GM18909 (cell line): Measurements from ENCODE around the gene SLC41A3.
A peak's percentile ranks its signal among the peaks of the same experiment; 100 is the strongest.
"Not testable (repeated sequence)": the region's sequence is repeated elsewhere in the genome, so short reads cannot be mapped to it uniquely, and the experiment has no call there.

Source experiments
- ATAC-seq: cut with Tn5 transposase; IDR thresholded peaks from one replicate; pipeline ENCODE4 v1.9.1; 2021; ENCODE audit warnings: mild to moderate bottlenecking; ENCODE audit not compliant: unreplicated experiment, poor library complexity

Gene SLC41A3

GRCh38 chr3:126056681-126057500 is 27.0 kb downstream of the SLC41A3 start:
- ATAC-seq, result no peak

GRCh38 chr3:126056088-126056487 is 27.8 kb downstream of the SLC41A3 start:
- ATAC-seq, result no peak

DNA sequence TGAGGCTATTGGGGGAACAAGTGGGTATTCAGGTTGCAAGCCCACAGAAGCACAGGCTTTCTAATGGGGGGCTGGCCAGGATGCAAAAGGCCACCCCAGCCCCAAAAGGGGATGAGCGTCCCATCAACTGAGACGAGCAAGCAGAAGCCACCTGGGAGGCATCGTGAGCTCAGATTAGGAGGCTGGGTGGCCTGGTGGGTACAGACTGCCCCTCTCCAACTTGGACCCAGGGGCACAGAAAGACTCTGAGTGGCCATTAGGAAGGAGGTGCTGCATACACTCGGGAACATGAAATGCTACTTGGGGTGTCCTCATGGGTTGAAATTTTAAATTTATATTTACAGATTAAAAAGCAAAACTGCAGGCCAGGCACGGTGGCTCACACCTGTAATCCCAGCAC is 29.1 kb downstream of the SLC41A3 start:
- no peak for ATAC-seq

GRCh38 chr3:126053949-126054569 is 29.9 kb downstream of the SLC41A3 start:
- no peak for ATAC-seq

DNA sequence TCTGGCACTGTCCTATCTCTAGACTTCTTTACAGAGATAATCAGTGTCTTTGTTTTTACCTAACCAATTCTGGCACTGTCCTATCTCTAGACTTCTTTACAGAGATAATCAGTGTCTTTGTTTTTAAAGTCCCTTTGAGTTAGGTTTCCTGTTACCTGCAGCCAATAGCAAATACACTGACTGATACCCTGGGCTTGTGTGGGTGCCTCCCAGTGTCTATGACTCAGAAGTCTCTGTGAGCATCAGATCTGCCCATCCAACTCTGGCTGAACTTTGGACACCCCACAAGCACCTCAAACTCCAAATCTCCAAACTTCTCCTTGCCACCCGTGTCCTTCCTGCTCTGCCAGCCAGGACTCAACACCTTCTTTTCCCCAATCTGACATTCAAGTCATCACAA is 30.4 kb downstream of the SLC41A3 start:
- no peak for ATAC-seq

DNA sequence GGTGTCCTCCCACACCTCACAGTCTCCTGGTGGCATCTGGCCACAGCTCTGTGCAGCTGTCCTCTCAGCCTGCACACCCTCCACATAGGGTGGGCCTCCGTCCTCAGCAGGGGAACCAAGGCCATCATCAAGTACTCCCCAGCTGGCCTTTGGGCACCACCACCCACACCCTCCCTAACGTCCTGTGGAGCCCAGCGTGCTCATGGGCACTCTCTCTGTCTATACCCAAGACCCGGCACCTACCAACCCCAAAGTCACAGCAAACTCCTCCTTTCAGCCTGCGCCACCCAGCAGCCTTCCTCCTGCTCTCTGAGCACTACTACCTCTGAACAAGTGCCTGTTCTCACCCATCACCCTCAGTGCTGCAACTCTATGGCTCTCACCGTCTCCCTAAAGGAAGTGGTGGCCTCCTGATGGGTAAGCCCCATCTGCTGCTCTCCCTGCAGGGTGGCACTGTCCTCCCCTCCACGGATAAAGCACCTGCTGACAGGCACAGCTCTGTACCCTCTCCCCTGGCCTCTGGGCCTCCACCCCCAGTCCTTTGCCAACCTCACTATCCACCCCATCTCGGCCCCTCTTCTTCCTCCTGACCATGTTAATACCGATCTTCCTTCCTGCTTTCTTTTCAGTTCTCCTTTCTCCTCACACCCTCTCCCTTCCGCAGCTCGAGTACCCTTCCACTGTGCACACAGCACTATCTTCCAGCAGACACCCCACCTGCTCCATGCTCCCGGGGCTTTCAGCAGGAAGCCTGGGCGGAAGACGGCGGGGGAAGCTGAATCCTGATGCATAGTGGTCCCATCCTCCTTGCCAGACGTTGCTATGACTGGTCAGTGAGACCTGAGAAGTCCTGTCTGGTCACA is 31.5 kb downstream of the SLC41A3 start:
- peak; percentile 48 for ATAC-seq

- no peak for ATAC-seq
Observed at GRCh38 chr3:126051741-126052140, 32.2 kb downstream of the SLC41A3 start.

- ATAC-seq, result no peak
Observed at GRCh38 chr3:126051234-126051633, 32.7 kb downstream of the SLC41A3 start.

- no peak for ATAC-seq
Observed at GRCh38 chr3:126050626-126051025, 33.3 kb downstream of the SLC41A3 start.

DNA sequence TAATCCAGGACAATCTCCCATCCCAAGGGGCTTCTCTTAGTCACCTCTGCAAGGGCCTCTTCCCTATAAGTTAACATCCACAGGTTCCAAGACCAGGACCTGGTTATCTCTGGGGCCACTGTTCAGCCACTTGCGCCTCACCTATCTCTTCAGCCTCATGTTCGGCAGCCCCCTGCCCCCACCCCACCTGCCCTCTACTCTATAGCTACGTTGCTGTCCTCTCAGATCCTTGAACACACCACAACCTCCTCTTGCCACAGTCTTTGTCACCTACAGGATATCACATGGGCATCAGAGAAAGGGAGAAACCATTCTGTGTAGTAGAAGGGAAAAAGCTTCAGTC is 33.9 kb downstream of the SLC41A3 start:
- ATAC-seq, result no peak

DNA sequence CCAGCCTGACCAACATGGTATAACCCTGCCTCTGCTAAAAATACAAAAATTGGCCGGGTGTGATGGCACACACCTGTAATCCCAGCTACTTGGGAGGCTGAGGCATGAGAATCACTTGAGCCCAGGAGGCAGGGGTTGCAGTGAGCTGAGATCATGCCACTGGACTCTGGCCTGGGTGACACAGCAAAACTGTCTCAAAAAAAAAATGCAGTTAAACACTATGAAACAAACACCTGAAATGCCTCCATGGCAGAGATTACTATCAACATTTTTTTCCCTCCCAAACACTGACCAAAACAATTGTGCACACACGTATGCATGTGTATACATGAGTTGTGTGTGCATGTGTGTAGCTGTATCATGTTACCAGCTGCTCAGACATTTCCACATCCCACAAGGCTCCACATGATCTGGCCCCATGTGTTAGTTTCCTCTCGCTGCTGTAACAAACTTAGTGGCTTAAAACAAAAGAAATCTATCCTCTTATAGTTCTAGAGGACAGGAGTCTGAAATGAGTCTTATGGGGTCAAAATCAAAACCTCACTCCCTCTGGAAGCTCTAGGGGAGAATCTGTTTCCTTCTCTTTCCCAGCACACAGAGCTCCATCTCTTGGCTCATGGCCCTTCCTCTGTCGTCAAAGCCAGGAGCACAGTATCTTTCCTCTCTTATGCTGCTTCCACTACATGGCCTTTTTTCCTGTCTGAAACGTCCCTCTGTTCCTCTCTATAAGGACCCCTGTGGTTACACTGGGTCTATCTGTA is 34.5 kb downstream of the SLC41A3 start:
- ATAC-seq, result no peak

DNA sequence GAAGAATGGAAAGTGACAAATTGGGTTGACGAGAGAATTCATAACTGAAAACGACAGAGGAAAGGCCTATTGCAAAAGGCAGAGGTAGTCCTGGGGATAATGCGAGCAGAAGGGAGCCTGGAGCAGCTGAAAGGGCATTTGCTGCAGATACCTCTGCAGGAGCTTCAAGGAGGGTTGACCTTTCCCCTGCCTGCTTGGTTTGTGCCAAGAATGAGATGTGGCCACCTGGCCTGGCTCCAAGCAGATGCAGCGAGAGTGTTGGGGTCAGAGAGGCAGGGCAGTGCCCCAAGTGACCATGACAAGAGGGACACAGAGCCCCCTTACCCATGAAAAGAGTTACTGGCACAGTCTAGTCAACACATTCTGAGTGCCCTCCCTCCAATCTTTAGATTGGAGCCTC is 43.5 kb downstream of the SLC41A3 start:
- no peak for ATAC-seq

DNA sequence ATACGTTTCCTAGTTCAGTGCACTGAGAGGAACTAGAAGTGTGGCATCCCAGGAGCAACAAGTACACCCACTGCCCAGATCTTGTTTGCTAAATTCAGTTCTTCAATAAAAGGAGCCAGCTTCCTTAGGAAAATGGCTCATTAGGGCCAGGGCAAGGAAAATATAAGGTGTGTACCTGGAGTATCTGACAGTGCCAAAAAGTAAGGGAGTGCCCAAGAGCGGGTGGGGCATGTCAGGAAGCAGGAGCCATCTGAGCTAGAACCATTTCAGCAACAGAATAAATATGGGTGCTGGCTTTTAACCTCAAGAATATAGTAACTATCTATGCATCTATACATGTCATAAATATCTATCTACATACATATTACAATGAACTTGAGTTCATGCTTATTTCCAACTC is 44.1 kb downstream of the SLC41A3 start:
- no peak for ATAC-seq

- not testable (repeated sequence) for ATAC-seq
Observed at GRCh38 chr3:126038791-126039190, 45.1 kb downstream of the SLC41A3 start.

DNA sequence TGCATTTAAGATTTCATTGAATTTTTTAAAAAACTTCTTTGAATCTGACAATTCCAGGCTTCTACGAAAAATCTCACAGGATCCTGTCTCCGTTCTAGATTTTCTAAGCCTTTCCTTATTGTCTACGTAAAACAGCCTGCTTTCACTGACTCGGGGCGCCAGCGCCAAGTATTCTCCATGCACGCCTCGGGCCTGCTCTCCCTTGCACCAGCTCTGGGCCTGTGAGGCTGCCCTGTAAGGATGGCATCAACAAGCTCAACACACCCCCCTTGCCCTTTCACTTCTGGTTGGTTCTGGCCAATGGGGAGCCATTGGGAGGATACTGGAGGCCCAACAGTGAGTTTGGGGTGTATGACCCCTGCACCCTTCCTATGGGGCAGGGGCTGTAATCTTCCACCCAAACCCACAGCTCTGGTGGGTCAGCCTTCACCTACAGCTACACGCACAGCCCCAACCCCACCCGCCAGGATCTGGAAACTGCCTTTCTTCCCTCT is 47.8 kb downstream of the SLC41A3 start:
- no peak for ATAC-seq

GRCh38 chr3:126035362-126036050 is 48.4 kb downstream of the SLC41A3 start:
- ATAC-seq, result no peak

DNA sequence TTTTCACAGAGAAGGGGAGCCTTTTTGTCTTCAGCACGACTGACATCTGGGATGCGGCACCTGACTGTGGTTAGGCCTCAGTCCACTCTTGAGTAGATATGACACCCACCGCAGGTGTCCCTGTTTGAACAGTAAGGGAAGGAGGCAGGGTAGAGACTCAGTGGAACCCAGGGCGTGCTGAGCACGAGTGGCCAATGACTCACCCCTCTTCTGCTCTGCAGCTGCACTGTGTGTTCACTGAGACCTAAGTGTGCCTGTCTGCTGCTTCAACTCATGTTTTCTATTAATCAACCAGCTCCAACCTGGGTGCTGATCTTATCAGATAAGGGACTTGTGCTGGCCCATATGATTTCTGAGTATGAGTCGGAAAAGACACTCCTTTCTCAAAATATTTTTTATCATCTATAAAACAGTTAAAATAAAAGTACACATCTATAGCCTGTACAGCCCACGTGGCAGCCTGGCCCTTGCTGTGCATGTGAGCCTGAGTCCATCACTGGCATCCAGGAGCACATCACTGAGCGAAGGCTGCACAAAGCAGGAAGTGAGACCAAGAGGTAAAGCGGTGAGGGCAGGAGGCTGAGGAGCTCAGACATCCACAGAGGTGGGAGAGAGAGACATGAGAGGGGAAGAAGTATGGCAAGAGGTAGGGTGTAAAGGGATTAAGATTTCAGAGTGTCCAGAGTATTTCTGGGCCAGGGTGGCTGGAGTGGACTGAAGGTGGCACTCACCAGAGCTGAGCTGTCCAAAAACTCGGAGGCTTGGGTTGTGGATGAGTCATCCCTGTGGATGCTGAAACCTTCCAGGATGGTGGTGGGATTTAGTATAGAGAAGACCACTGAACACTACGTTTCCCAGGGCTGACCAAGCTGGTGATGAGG is 49.2 kb downstream of the SLC41A3 start:
- no peak for ATAC-seq

DNA sequence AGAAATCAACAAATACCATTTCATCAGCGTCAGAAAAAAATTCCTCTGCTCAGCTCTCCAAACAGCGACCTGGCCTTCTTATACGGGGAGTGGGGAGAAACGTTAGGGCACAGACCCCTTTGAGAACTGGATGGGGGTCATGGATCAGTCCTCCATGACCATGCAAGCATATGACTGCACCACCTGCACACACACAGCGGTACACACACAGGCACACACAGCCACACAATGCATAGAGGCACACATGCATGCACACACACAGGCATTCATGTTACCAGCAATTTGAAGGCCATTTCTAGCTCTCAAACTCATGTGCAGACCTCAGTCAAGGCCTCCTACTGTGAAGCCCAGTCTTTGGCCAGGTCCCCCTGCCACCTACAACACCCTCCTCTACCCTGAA is 50.2 kb downstream of the SLC41A3 start:
- ATAC-seq, result no peak
